Brain microvascular endothelial cell (primary cell): ENCODE data around the gene CDH13.

Experiments
- DNase-seq: peaks from one replicate; pipeline ENCODE4 v3.0.0-alpha.2; 2020
- H3K27ac ChIP-seq: fragments of 250-450 bp; sonication (Bioruptor Pico); 2 replicates; pipeline ENCODE4 v1.5.1; 2020; ENCODE audit warnings: mild to moderate bottlenecking, moderate library complexity
- H3K27me3 ChIP-seq: fragments of 250-450 bp; sonication (Bioruptor Pico); replicated peaks from 2 replicates; pipeline ENCODE4 v1.5.1; 2020; ENCODE audit warnings: mild to moderate bottlenecking
- H3K36me3 ChIP-seq: fragments of 250-450 bp; sonication (Bioruptor Pico); replicated peaks from 2 replicates; pipeline ENCODE4 v1.5.1; 2020; ENCODE audit warnings: mild to moderate bottlenecking
- H3K4me3 ChIP-seq: 2 replicates; pipeline ENCODE4 v1.5.1; 2011; ENCODE audit warnings: low read depth, mild to moderate bottlenecking, control low read depth, low read length, moderate library complexity
- in situ Hi-C: cut with HindIII; loops from 2 replicates; pipeline ENCODE4 v1.10.0; 2017; ENCODE audit warnings: low sequenced_read_pairs, low pct_ligation_motif_present
- TF ChIP-seq, protein P1 (sequence below): IDR thresholded peaks from 2 replicates; pipeline ENCODE4 v1.5.1; 2011; ENCODE audit warnings: low read depth, mild to moderate bottlenecking, moderate library complexity, low read length, control low read depth, inconsistent platforms; ENCODE audit errors: missing control alignments

CDH13 gene

DNA sequence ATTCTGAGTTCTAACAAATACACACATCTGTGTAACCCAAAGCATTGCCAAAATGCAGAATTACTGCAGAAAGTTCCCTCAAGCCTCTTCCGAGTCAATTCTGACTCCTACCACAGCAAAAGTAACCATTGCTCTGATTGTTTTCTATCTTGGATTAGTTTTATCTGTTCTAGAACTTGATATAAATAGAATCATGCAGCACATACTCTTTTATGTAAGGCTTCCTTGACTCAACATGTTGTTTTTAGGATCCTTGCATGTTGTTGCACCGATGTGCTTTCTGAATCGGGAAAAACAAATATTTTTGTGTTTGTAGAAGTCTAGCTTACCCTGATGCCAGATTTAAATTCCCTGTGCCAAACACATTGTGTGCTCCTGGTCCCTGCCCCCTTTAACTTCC is 140.4 kb downstream of the CDH13 start:
- in situ Hi-C loops, result no loop called here
- TF ChIP-seq, protein P1, sequence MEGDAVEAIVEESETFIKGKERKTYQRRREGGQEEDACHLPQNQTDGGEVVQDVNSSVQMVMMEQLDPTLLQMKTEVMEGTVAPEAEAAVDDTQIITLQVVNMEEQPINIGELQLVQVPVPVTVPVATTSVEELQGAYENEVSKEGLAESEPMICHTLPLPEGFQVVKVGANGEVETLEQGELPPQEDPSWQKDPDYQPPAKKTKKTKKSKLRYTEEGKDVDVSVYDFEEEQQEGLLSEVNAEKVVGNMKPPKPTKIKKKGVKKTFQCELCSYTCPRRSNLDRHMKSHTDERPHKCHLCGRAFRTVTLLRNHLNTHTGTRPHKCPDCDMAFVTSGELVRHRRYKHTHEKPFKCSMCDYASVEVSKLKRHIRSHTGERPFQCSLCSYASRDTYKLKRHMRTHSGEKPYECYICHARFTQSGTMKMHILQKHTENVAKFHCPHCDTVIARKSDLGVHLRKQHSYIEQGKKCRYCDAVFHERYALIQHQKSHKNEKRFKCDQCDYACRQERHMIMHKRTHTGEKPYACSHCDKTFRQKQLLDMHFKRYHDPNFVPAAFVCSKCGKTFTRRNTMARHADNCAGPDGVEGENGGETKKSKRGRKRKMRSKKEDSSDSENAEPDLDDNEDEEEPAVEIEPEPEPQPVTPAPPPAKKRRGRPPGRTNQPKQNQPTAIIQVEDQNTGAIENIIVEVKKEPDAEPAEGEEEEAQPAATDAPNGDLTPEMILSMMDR, result no peak
- no peak overlapping the region for H3K27ac ChIP-seq
- H3K36me3 ChIP-seq, result no peaks in the 10 kb centered on the region
- H3K27me3 ChIP-seq, result no peaks in the 10 kb centered on the region
- no peak for DNase-seq
- no peak overlapping the region for H3K4me3 ChIP-seq

DNA sequence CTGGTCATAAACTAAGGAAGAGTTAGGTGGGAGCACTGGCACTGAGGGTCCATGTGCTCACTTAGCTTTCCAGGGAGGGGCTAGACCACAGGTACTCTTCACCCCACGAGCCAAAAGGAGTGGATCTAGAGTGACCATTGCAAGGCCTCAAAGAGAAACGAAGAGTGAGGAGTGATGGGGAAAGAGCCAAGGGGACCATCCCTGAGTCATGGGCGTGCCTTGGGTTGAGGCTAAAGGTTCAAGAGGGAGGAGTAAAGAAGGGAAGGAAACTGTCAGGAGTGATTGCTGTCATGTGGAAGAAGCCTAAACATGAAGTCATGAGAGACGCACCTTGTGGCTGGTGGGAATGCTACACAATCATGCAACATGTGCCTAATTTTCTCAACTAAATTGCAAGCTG is 141.0 kb downstream of the CDH13 start:
- TF ChIP-seq, protein P1, result no peak
- H3K36me3 ChIP-seq, result no peaks in the 10 kb centered on the region
- in situ Hi-C loops, result no loop called here
- DNase-seq, result no peak
- H3K4me3 ChIP-seq, result no peak overlapping the region
- H3K27me3 ChIP-seq, result no peaks in the 10 kb centered on the region
- H3K27ac ChIP-seq, result no peak overlapping the region

DNA sequence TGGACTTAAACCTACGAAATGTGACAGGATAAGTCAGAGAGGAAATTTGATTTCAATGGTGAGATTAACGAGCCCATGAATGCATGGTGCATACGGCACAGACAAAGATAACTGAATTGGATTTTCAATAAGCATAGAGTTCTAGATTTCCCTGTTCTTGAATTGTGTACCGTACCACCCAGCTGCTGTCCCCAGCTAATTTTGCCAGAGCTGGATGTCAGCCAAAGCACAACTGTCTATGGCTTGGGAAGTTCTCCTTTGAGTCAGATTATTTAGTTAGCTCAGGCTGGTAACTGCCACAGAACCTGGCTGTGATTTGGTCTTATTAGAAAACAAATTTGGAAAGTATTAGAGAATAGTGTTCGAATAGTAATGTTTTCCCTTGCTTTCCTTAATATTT is 143.1 kb downstream of the CDH13 start:
- TF ChIP-seq, protein P1, result no peak
- no peak for DNase-seq
- H3K27me3 ChIP-seq, result no peaks in the 10 kb centered on the region
- in situ Hi-C loops, result no loop called here
- no peak overlapping the region for H3K4me3 ChIP-seq
- H3K36me3 ChIP-seq, result no peaks in the 10 kb centered on the region
- no peak overlapping the region for H3K27ac ChIP-seq

DNA sequence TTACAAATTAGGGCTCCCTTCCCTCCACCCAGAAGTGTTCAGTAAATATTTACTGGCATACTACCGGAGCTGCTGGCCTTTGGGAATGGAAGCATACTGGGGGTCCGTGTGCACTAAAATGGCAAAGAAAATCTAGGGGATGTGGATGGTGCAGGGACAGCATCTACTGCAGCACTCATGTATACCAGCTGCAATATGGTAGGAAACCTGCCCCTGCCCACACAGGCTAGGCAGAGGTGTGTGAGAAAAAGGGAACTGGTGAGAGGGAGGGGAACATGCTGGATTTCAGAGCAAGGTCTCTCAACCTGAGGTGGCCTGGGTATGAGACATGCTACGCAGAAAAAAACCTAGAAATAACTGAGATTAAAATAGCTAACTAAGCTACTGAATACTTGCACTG is 145.4 kb downstream of the CDH13 start:
- no peaks in the 10 kb centered on the region for H3K27me3 ChIP-seq
- in situ Hi-C loops, result no loop called here

DNA sequence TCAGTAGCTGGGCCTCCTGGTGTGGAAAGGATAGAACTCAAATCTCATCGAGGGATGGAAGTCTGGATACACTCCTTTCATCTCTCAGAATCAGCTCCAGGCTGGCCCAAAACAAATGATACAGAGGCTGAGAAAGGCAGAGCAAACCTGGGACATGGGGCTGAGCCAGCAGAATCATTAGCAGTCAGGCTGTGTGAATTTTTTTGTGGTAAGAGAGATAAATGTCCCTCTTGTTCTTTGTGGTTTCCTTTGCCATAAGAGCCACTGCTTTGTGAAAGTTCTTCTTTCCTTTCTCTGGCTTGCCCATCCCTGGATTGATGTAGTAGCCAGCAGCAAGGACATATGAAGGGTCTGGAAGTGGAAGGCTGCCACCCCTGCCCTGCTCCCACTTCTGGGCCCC is 146.2 kb downstream of the CDH13 start:
- Histone ChIP-seq H3K4me3 (no peak overlapping the region), H3K27me3 (no peaks in the 10 kb centered on the region), H3K36me3 (peaks cover 2% of the 10 kb centered on the region), H3K27ac (no peak overlapping the region)
- in situ Hi-C loops, result no loop called here
- no peak for DNase-seq
- TF ChIP-seq, protein P1, result no peak

More for the DNA sequence above, 145.4 kb downstream of the CDH13 start:
- H3K27ac ChIP-seq, result no peak overlapping the region
- no peaks in the 10 kb centered on the region for H3K36me3 ChIP-seq
- TF ChIP-seq, protein P1, result no peak
- no peak overlapping the region for H3K4me3 ChIP-seq
- DNase-seq, result no peak

DNA sequence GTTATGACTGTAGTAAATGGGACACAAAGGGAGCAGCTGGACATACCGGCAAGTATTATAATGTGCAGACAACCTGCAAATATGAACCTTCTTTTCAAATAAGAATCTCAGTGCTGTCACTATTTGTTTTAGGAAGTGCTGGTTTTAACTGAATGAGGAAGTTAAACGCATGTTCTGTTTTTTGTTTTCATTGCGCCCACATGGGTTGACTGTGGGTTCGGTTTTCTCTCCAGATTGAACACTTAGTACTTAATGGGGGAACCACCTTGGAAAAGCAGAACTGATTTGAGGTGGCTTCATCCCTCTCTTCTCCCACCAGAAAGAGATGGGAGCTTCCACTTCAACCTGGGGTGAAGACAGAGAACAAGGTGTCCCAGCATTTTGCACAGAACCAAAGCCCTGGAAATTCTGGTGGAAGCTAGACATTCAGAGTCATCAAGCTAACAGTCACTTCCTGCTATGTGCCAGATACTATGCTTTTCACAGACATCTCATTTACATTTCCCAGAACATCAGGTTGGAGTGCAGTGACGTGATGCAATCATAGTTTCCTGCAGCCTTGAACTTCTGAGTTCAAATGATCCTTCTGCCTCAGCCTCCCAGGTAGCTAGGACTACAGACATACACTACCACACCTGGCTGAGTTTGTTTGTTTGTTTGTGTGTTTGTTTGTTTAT is 149.8 kb downstream of the CDH13 start:
- H3K27ac ChIP-seq, result no peak overlapping the region
- no peak overlapping the region for H3K4me3 ChIP-seq
- TF ChIP-seq, protein P1, result no peak
- peaks cover 2% of the 10 kb centered on the region for H3K36me3 ChIP-seq
- in situ Hi-C loops, result no loop called here
- H3K27me3 ChIP-seq, result no peaks in the 10 kb centered on the region
- peak; percentile 21 for DNase-seq
